Measurements from ENCODE around the gene CHST9.
"Not testable (repeated sequence)": the region's sequence is repeated elsewhere in the genome, so short reads cannot be mapped to it uniquely, and the experiment has no call there.

Gene CHST9

GRCh38 chr18:27175914-27176313 is 9.2 kb downstream of the CHST9 start:
- no peak overlapping the region for H3K4me3 ChIP-seq (ENCODE audit: control insufficient read depth, low read depth, low read length)
- TF ChIP-seq CTCF (IDR thresholded peaks at IDR 0.05; ENCODE audit: control insufficient read depth, insufficient read depth, low read depth, low read length, missing control alignments) = no peak
- no peak for DNase-seq (ENCODE audit: low read depth)

- DNase-seq (ENCODE audit: low read depth) = no peak
- TF ChIP-seq CTCF (IDR thresholded peaks at IDR 0.05; ENCODE audit: control insufficient read depth, insufficient read depth, low read depth, low read length, missing control alignments) = no peak
- no peak overlapping the region for H3K4me3 ChIP-seq (ENCODE audit: control insufficient read depth, low read depth, low read length)
Observed at GRCh38 chr18:27175245-27175644, 9.9 kb downstream of the CHST9 start.

GRCh38 chr18:27171993-27172392 is 13.1 kb downstream of the CHST9 start:
- no peak for TF ChIP-seq CTCF (IDR thresholded peaks at IDR 0.05; ENCODE audit: control insufficient read depth, insufficient read depth, low read depth, low read length, missing control alignments)
- no peak overlapping the region for H3K4me3 ChIP-seq (ENCODE audit: control insufficient read depth, low read depth, low read length)
- no peak for DNase-seq (ENCODE audit: low read depth)

- DNase-seq (ENCODE audit: low read depth) = no peak
- TF ChIP-seq CTCF (IDR thresholded peaks at IDR 0.05; ENCODE audit: control insufficient read depth, insufficient read depth, low read depth, low read length, missing control alignments) = no peak
- no peak overlapping the region for H3K4me3 ChIP-seq (ENCODE audit: control insufficient read depth, low read depth, low read length)
Observed at GRCh38 chr18:27165412-27165811, 19.7 kb downstream of the CHST9 start.

GRCh38 chr18:27164905-27165304 is 20.2 kb downstream of the CHST9 start:
- no peak for DNase-seq (ENCODE audit: low read depth)

GRCh38 chr18:27163197-27163716 is 21.9 kb downstream of the CHST9 start:
- not testable (repeated sequence) for DNase-seq (ENCODE audit: low read depth); H3K4me3 ChIP-seq (ENCODE audit: control insufficient read depth, low read depth, low read length)

More at GRCh38 chr18:27164905-27165304, 20.2 kb downstream of the CHST9 start:
- H3K4me3 ChIP-seq (ENCODE audit: control insufficient read depth, low read depth, low read length) = no peak overlapping the region
- TF ChIP-seq CTCF (IDR thresholded peaks at IDR 0.05; ENCODE audit: control insufficient read depth, insufficient read depth, low read depth, low read length, missing control alignments) = no peak

- H3K4me3 ChIP-seq (ENCODE audit: control insufficient read depth, low read depth, low read length); DNase-seq (ENCODE audit: low read depth): not testable (repeated sequence)
Observed at GRCh38 chr18:27149240-27149639, 35.9 kb downstream of the CHST9 start.

GRCh38 chr18:27144672-27145071 is 40.4 kb downstream of the CHST9 start:
- no peak for DNase-seq (ENCODE audit: low read depth)
- no peak for TF ChIP-seq CTCF (IDR thresholded peaks at IDR 0.05; ENCODE audit: control insufficient read depth, insufficient read depth, low read depth, low read length, missing control alignments)
- H3K4me3 ChIP-seq (ENCODE audit: control insufficient read depth, low read depth, low read length) = no peak overlapping the region

Data from AG09309 (cell line).